ENCODE measurements around the gene UPB1. TPM values are rescaled to one million over a fixed set of nuclear protein-coding genes. Genes with fewer than 3 reads are reported as not detected.

Gene UPB1
- total and polyA plus RNA-seq, 2 experiments from 2014 or later, result 0.13 TPM; not detected in 1

- TF ChIP-seq, protein P1, sequence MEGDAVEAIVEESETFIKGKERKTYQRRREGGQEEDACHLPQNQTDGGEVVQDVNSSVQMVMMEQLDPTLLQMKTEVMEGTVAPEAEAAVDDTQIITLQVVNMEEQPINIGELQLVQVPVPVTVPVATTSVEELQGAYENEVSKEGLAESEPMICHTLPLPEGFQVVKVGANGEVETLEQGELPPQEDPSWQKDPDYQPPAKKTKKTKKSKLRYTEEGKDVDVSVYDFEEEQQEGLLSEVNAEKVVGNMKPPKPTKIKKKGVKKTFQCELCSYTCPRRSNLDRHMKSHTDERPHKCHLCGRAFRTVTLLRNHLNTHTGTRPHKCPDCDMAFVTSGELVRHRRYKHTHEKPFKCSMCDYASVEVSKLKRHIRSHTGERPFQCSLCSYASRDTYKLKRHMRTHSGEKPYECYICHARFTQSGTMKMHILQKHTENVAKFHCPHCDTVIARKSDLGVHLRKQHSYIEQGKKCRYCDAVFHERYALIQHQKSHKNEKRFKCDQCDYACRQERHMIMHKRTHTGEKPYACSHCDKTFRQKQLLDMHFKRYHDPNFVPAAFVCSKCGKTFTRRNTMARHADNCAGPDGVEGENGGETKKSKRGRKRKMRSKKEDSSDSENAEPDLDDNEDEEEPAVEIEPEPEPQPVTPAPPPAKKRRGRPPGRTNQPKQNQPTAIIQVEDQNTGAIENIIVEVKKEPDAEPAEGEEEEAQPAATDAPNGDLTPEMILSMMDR (conservative IDR thresholded peaks at IDR 0.05; ENCODE audit: low read depth in 2 of 2), result no peak
- no peak for TF ChIP-seq ZNF114 (CRISPR knock-in tag; IDR thresholded peaks at IDR 0.05)
These were observed 1.1 kb downstream of the UPB1 start (continued) for GRCh38 chr22:24496234-24496633.

DNA sequence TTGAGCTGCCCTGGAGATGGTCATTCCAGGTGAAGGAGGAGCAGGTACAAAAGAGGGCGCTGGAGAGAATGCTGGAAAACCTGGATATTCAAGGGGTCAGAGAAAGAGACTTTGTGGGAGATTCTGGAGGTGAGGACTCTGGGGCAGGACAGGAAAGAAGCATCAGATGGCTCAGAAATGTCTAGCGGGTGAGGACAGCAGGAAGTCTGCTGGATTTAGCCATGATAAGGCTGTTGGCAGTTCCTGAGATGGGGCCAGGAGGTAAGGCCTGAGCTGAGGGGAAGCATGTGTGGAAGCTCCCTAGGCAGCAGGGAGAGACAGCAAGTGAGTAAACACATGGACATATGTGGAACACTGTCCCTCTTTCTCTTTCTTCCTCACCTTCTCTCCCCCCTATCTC, 1.5 kb downstream of the UPB1 start:
- Mint-ChIP-seq H3K36me3 (ENCODE audit: low read depth) (peaks cover 6% of the 10 kb centered on the region; the same call in 2 of the 3 replicates), H3K4me1 (peaks cover 4% of the 10 kb centered on the region; the same call in 1 of the 3 replicates), H3K9me3 (peaks cover 12% of the 10 kb centered on the region; the same call in 2 of the 3 replicates), H3K27me3 (ENCODE audit: insufficient read depth, low read depth, poor library complexity) (peaks cover 37% of the 10 kb centered on the region), H3K4me3 (no peak overlapping the region), H3K27ac (no peak overlapping the region)
- no peak overlapping the region for H3K4me3 ChIP-seq
- DNase-seq (ENCODE audit: low spot score), result no peak
- peaks cover 6% of the 10 kb centered on the region for H3K4me1 ChIP-seq (ENCODE audit: insufficient read depth)
- H3K79me2 ChIP-seq (replicated peaks; ENCODE audit: insufficient read depth), result no peaks in the 10 kb centered on the region
- no peak for ATAC-seq
- no peaks in the 10 kb centered on the region; the same call in 1 of the 2 replicates for H3F3A ChIP-seq (replicated peaks; ENCODE audit: low read depth)
- H3K36me3 ChIP-seq (ENCODE audit: insufficient read depth), result no peaks in the 10 kb centered on the region; the same call in 1 of the 2 replicates
- peaks cover 52% of the 10 kb centered on the region for H3K27me3 ChIP-seq (ENCODE audit: insufficient read depth)
- no peaks in the 10 kb centered on the region for H3K9me2 ChIP-seq (ENCODE audit: insufficient read depth)
- no peak overlapping the region for H2AFZ ChIP-seq
- no peak for TF ChIP-seq ZNF331 (CRISPR knock-in tag; IDR thresholded peaks at IDR 0.05; ENCODE audit: low read depth)
- TF ChIP-seq, protein P1 (conservative IDR thresholded peaks at IDR 0.05; ENCODE audit: low read depth in 2 of 2), result 0 out of 4 replicates have a peak, but pooled peaks of 1 of the 2 experiments have one; percentile 6
- TF ChIP-seq, protein P2, sequence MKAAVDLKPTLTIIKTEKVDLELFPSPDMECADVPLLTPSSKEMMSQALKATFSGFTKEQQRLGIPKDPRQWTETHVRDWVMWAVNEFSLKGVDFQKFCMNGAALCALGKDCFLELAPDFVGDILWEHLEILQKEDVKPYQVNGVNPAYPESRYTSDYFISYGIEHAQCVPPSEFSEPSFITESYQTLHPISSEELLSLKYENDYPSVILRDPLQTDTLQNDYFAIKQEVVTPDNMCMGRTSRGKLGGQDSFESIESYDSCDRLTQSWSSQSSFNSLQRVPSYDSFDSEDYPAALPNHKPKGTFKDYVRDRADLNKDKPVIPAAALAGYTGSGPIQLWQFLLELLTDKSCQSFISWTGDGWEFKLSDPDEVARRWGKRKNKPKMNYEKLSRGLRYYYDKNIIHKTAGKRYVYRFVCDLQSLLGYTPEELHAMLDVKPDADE (IDR thresholded peaks at IDR 0.05), result no peak
- TF ChIP-seq EZH2 (IDR thresholded peaks at IDR 0.05; ENCODE audit: low read depth, unreplicated experiment), result no peak
- TF ChIP-seq, protein P3, sequence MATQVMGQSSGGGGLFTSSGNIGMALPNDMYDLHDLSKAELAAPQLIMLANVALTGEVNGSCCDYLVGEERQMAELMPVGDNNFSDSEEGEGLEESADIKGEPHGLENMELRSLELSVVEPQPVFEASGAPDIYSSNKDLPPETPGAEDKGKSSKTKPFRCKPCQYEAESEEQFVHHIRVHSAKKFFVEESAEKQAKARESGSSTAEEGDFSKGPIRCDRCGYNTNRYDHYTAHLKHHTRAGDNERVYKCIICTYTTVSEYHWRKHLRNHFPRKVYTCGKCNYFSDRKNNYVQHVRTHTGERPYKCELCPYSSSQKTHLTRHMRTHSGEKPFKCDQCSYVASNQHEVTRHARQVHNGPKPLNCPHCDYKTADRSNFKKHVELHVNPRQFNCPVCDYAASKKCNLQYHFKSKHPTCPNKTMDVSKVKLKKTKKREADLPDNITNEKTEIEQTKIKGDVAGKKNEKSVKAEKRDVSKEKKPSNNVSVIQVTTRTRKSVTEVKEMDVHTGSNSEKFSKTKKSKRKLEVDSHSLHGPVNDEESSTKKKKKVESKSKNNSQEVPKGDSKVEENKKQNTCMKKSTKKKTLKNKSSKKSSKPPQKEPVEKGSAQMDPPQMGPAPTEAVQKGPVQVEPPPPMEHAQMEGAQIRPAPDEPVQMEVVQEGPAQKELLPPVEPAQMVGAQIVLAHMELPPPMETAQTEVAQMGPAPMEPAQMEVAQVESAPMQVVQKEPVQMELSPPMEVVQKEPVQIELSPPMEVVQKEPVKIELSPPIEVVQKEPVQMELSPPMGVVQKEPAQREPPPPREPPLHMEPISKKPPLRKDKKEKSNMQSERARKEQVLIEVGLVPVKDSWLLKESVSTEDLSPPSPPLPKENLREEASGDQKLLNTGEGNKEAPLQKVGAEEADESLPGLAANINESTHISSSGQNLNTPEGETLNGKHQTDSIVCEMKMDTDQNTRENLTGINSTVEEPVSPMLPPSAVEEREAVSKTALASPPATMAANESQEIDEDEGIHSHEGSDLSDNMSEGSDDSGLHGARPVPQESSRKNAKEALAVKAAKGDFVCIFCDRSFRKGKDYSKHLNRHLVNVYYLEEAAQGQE (IDR thresholded peaks at IDR 0.05; ENCODE audit: unreplicated experiment), result no peak
- no peak for TF ChIP-seq ZNF114 (CRISPR knock-in tag; IDR thresholded peaks at IDR 0.05)
- no peak overlapping the region for H3K4me2 ChIP-seq
- H4K20me1 ChIP-seq (replicated peaks; ENCODE audit: insufficient read depth), result no peaks in the 10 kb centered on the region; the same call in 1 of the 2 replicates
- H3K27ac ChIP-seq (ENCODE audit: low read depth), result no peak overlapping the region
